ENCODE results near the gene RIBC1.

DNA sequence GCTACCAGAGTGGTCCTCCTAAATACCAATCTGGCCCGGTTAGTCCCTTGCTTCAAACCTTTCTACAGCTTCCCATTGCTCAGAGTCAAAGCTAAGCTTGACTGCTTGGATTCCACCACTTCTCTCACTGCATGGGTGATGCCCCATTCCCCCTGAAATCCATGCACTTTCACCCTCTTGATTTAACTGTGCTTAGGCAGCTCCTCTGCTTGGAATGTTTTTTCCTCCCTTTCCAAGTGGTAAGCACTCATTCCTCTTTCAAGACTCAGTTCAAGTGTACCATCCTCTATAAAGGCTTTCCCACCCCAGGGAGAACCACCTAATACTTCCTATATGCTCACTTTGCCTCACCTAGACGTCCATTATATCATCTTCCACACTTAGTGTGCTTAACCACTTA, 49.4 kb upstream of the RIBC1 start:
- TF ChIP-seq, protein P1, sequence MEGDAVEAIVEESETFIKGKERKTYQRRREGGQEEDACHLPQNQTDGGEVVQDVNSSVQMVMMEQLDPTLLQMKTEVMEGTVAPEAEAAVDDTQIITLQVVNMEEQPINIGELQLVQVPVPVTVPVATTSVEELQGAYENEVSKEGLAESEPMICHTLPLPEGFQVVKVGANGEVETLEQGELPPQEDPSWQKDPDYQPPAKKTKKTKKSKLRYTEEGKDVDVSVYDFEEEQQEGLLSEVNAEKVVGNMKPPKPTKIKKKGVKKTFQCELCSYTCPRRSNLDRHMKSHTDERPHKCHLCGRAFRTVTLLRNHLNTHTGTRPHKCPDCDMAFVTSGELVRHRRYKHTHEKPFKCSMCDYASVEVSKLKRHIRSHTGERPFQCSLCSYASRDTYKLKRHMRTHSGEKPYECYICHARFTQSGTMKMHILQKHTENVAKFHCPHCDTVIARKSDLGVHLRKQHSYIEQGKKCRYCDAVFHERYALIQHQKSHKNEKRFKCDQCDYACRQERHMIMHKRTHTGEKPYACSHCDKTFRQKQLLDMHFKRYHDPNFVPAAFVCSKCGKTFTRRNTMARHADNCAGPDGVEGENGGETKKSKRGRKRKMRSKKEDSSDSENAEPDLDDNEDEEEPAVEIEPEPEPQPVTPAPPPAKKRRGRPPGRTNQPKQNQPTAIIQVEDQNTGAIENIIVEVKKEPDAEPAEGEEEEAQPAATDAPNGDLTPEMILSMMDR (IDR thresholded peaks at IDR 0.05), result no peak
- no peak for TF ChIP-seq POLR2AphosphoS5 (IDR thresholded peaks at IDR 0.05)
- TF ChIP-seq POLR2A (IDR thresholded peaks at IDR 0.05), result no peak

Measured in stomach (tissue), 4 donors.